ENCODE measurements around the gene SLC25A34.

Gene SLC25A34

GRCh38 chr1:15761366-15762128 lies 25.5 kb downstream of the SLC25A34 start:
- H3K4me3 ChIP-seq (ENCODE audit: control insufficient read depth, low read depth, low read length), result no peak overlapping the region
- no peak for TF ChIP-seq CTCF (conservative IDR thresholded peaks at IDR 0.05; ENCODE audit: control insufficient read depth, insufficient read depth, low read depth, low read length)

GRCh38 chr1:15762546-15762945 lies 26.5 kb downstream of the SLC25A34 start:
- no peak for TF ChIP-seq CTCF (conservative IDR thresholded peaks at IDR 0.05; ENCODE audit: control insufficient read depth, insufficient read depth, low read depth, low read length)
- DNase-seq (ENCODE audit: low read depth), result no peak
- H3K4me3 ChIP-seq (ENCODE audit: control insufficient read depth, low read depth, low read length), result no peak overlapping the region

More at GRCh38 chr1:15761366-15762128, 25.5 kb downstream of the SLC25A34 start:
- DNase-seq (ENCODE audit: low read depth), result no peak

- DNase-seq (ENCODE audit: low read depth), result no peak
These were observed 28.3 kb downstream of the SLC25A34 start for GRCh38 chr1:15764269-15764764.

GRCh38 chr1:15764890-15765289 lies 28.8 kb downstream of the SLC25A34 start:
- no peak for TF ChIP-seq CTCF (conservative IDR thresholded peaks at IDR 0.05; ENCODE audit: control insufficient read depth, insufficient read depth, low read depth, low read length)
- DNase-seq (ENCODE audit: low read depth), result no peak
- no peak overlapping the region for H3K4me3 ChIP-seq (ENCODE audit: control insufficient read depth, low read depth, low read length)

More at GRCh38 chr1:15764269-15764764, 28.3 kb downstream of the SLC25A34 start:
- no peak overlapping the region for H3K4me3 ChIP-seq (ENCODE audit: control insufficient read depth, low read depth, low read length)
- TF ChIP-seq CTCF (conservative IDR thresholded peaks at IDR 0.05; ENCODE audit: control insufficient read depth, insufficient read depth, low read depth, low read length), result no peak

- DNase-seq (ENCODE audit: low read depth), result peak; percentile 86
- H3K4me3 ChIP-seq (ENCODE audit: control insufficient read depth, low read depth, low read length), result no peak overlapping the region
- no peak for TF ChIP-seq CTCF (conservative IDR thresholded peaks at IDR 0.05; ENCODE audit: control insufficient read depth, insufficient read depth, low read depth, low read length)
These were observed 29.6 kb downstream of the SLC25A34 start for GRCh38 chr1:15765495-15766194.

- no peak for TF ChIP-seq CTCF (conservative IDR thresholded peaks at IDR 0.05; ENCODE audit: control insufficient read depth, insufficient read depth, low read depth, low read length)
- no peak for DNase-seq (ENCODE audit: low read depth)
- no peak overlapping the region for H3K4me3 ChIP-seq (ENCODE audit: control insufficient read depth, low read depth, low read length)
These were observed 31.9 kb downstream of the SLC25A34 start for GRCh38 chr1:15767941-15768340.
